ENCODE measurements around the gene RNASE4.

Gene RNASE4

DNA sequence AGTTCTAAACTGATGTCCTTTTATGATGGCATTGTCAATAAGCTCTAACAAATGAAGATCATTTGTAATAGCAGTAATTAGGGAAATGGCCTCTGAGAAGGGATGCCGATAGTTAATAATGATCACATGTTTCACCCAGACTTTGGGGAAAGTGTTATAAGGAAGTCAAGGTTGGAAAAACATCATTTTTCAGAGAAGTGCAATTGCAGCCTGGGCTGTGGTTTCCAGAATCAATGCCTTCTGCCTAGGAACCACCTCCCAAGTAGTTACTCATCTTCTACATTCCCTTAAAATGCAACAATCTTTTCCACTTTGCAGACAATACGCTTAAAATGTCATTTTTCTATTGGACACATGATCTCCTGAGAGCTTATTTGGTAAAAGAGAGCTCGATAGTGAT, 62.2 kb downstream of the RNASE4 start:
- no peak for DNase-seq

DNA sequence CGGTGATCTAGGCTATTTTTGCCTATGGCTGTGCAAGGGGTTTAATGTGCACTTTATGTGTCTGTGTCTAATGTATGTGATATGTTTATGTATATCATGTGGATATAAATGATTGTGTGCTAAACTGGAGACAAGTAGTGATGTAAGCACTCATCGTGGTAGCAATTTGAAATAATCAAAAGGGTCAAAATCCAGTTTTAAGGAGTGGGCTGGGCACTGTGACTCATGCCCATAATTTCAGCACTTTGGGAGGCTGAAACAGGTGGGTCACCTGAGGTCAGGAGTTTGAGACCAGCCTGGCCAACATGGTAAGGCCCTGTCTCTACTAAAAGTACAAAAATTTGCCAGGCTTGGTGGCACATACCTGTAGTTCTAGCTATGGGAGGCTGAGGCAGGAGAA, 64.1 kb downstream of the RNASE4 start:
- DNase-seq: no peak

DNA sequence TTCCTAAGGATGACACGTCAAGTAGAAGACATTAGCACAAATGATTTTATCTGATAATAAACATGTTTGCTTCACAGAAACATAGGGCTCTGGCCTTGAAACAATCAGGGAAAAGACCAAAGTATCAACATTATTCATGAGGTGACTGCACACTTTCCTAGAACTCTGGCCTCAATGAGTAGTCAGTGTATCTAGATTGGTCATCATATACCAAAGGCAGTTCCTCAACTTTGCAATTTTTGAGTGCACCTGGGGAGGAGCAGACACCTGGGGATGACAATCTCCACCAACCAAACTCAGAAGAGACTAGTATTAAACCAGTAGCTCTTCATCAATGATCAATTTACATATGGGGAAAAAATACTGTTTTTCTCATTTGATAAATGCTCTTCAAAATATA, 65.8 kb downstream of the RNASE4 start:
- no peak for DNase-seq

Data from NCI-H1105 treated with DMSO at 0.1 percent for 48 hours (cell line).